HepG2 (cell line): Measurements from ENCODE around the gene ZFAND2A. TPM values are rescaled to one million over a fixed set of nuclear protein-coding genes. Genes with fewer than 3 reads are reported as not detected.

Experiments
- ATAC-seq: fragments of 200-7000 bp; cut with Tn5 transposase; 3 replicates; pipeline ENCODE4 v1.9.1; 2020; ENCODE audit warnings: mild to moderate bottlenecking, moderate library complexity
- BruUV-seq: library from RNA; stranded (reverse); fragments of 400-500 nt; replicated peaks from 2 replicates; lab custom pipeline; 2021; lab: Mats Ljungman, UMichigan
- CTCF ChIA-PET: fragments of 300-600 bp; formaldehyde crosslinking; extraction: SDS; loops from one replicate; lab custom pipeline; 2021; ENCODE audit warnings: low total read pairs, inconsistent platforms, low intra/inter-chr PET ratio; lab: Yijun Ruan, JAX
- POLR2A ChIA-PET: fragments of 350-600 bp; sonication (Branson Sonifier 250); formaldehyde crosslinking; loops from one replicate; lab custom pipeline; 2020; ENCODE audit warnings: antibody characterized with exemption, inconsistent platforms; lab: Yijun Ruan, JAX
- DNase-seq: peaks from one replicate; pipeline ENCODE4 v3.0.0-alpha.2; 2015; ENCODE audit warnings: low spot score
- FAIRE-seq: peaks from 3 replicates; lab custom pipeline; 2011; peaks lifted over from hg19 to GRCh38; lab: Jason Lieb, UNC
- H2AFZ ChIP-seq: one replicate; pipeline ENCODE4 v1.6.1; 2011; ENCODE audit warnings: low read length, inconsistent platforms
- H3K27ac ChIP-seq: fragments of 300-600 bp; 3 replicates; pipeline ENCODE4 v1.8.0; 2011; ENCODE audit warnings: mixed run types, mild to moderate bottlenecking, mixed read lengths, low read length, inconsistent platforms; ENCODE audit not compliant: insufficient read depth; ENCODE audit errors: extremely low read length
- H3K27me3 ChIP-seq, 2 experiments: fragments of 200-600 bp in 1 of 2; 2 replicates in 1 of 2; 3 replicates in 1 of 2; pipeline versions ENCODE4 v1.6.0 to v1.8.0; 2011; ENCODE audit warnings: low read length in 2 of 2, mild to moderate bottlenecking in 2 of 2, moderate library complexity in 2 of 2, inconsistent platforms in 1 of 2; ENCODE audit not compliant: insufficient read depth in 2 of 2, control insufficient read depth in 1 of 2
- H3K36me3 ChIP-seq, 2 experiments: fragments of 200-600 bp in 1 of 2; replicated peaks in 1 of 2; 2 replicates in 1 of 2; 3 replicates in 1 of 2; pipeline versions ENCODE4 v1.5.1 to v1.8.0; 2011; ENCODE audit warnings: low read length in 2 of 2, inconsistent platforms in 1 of 2; ENCODE audit not compliant: insufficient read depth in 2 of 2, control insufficient read depth in 1 of 2
- H3K4me1 ChIP-seq: 2 replicates; pipeline ENCODE4 v1.5.1; 2012; ENCODE audit warnings: low read length, inconsistent platforms; ENCODE audit not compliant: insufficient read depth
- H3K4me2 ChIP-seq: 2 replicates; pipeline ENCODE4 v1.6.0; 2011; ENCODE audit warnings: low read depth, low read length, inconsistent platforms
- H3K4me3 ChIP-seq, 3 experiments: fragments of 200-600 bp in 1 of 3; sonication (generic), shearing (Covaris generic) in 1 of 3; replicated peaks in 1 of 3; 2 replicates each; pipeline ENCODE4 v1.5.1; 2011 to 2016; ENCODE audit warnings: low read length in 3 of 3, inconsistent platforms in 2 of 3, low read depth in 2 of 3, mild to moderate bottlenecking in 2 of 3, control low read depth in 1 of 3, mixed read lengths in 1 of 3; ENCODE audit not compliant: insufficient read depth in 1 of 3
- H3K79me2 ChIP-seq: one replicate; pipeline ENCODE4 v1.6.1; 2011; ENCODE audit warnings: low read length, inconsistent platforms; ENCODE audit not compliant: insufficient read depth
- H3K9ac ChIP-seq: 2 replicates; pipeline ENCODE4 v1.6.0; 2011; ENCODE audit warnings: mild to moderate bottlenecking, low read depth, low read length, inconsistent platforms; ENCODE audit not compliant: insufficient read depth
- H3K9me3 ChIP-seq: 2 replicates; pipeline ENCODE4 v1.5.1; 2012; ENCODE audit warnings: mild to moderate bottlenecking, low read length
- H4K20me1 ChIP-seq: 2 replicates; pipeline ENCODE4 v1.6.0; 2011; ENCODE audit warnings: inconsistent platforms, mild to moderate bottlenecking, low read length, moderate library complexity; ENCODE audit not compliant: insufficient read depth
- ATF7 ChIP-seq, 2 experiments: fragments of 450-650 bp in 1 of 2; sonication (generic) in 1 of 2; formaldehyde crosslinking in 1 of 2; IDR thresholded peaks; 2 replicates each; pipeline versions ENCODE4 v1.4.0 to v1.6.1; 2016 to 2020; ENCODE audit warnings: antibody characterized with exemption in 1 of 2, mild to moderate bottlenecking in 1 of 2, missing genetic modification reagents in 1 of 2
- YEATS4 ChIP-seq: sonication (generic); formaldehyde crosslinking; IDR thresholded peaks from 2 replicates; pipeline ENCODE4 v1.4.0; 2020; ENCODE audit warnings: missing genetic modification reagents, borderline replicate concordance
- ZKSCAN1 ChIP-seq: fragments of 150-350 bp; IDR thresholded peaks from 2 replicates; pipeline ENCODE4 v1.6.1; 2014; ENCODE audit warnings: low read length
- ZNF232 ChIP-seq: sonication (generic); formaldehyde crosslinking; IDR thresholded peaks from 2 replicates; pipeline ENCODE4 v1.4.0; 2020; ENCODE audit warnings: missing genetic modification reagents, borderline replicate concordance
- ZNF781 ChIP-seq: sonication (generic); formaldehyde crosslinking; IDR thresholded peaks from 2 replicates; pipeline ENCODE4 v1.5.1; 2020; ENCODE audit warnings: borderline replicate concordance, mild to moderate bottlenecking, missing genetic modification reagents; ENCODE audit errors: not compliant biosample characterization
- WGBS: methylation state at CpG from one replicate; pipeline ENCODE4 v1.1.6; 2017; ENCODE audit warnings: low lambda C conversion rate; 5-methylcytosine and 5-hydroxymethylcytosine counted together
- in situ Hi-C: cut with HindIII; loops from 2 replicates; pipeline ENCODE4 v1.10.0; 2017; ENCODE audit warnings: low pct_unique_long_range_greater_than_20kb; ENCODE audit not compliant: extremely low pct_ligation_motif_present
- intact Hi-C: fragments of 100-400 bp; cut with micrococcal nuclease; formaldehyde crosslinking; loops from one replicate; pipeline ENCODE4 v1.10.0; 2022; ENCODE audit not compliant: unreplicated experiment
- polyA plus RNA-seq, 8 experiments: library from polyadenylated mRNA; depleted of rRNA in 3 of 8; stranded (reverse) in 7 of 8; unstranded in 1 of 8; fragments of >200 nt; fragmentation: Illumina TruSeq in 4 of 8; extraction: Trizol in 4 of 8; gene quantifications; 2 replicates each; pipeline versions ENCODE4 v1.2.1 to v1.2.3, GENCODE V29; 2011 to 2016; ENCODE audit warnings: low read depth in 4 of 8, missing spikeins in 1 of 8, mixed read lengths in 1 of 8; ENCODE audit not compliant: insufficient read depth in 1 of 8
- total RNA-seq, 5 experiments: library from RNA; depleted of rRNA; stranded (reverse); fragments of >200 nt; fragmentation: Illumina TruSeq; extraction: Trizol; gene quantifications; 2 replicates each; pipeline ENCODE4 v1.2.3, GENCODE V29; 2016; ENCODE audit warnings: low read depth in 1 of 5

The ZFAND2A gene
- total and polyA plus RNA-seq, 2 of the 13 experiments (the other 11 are each of a cell fraction or from before 2014, with no cell fraction given) = 140 to 153 TPM

DNA sequence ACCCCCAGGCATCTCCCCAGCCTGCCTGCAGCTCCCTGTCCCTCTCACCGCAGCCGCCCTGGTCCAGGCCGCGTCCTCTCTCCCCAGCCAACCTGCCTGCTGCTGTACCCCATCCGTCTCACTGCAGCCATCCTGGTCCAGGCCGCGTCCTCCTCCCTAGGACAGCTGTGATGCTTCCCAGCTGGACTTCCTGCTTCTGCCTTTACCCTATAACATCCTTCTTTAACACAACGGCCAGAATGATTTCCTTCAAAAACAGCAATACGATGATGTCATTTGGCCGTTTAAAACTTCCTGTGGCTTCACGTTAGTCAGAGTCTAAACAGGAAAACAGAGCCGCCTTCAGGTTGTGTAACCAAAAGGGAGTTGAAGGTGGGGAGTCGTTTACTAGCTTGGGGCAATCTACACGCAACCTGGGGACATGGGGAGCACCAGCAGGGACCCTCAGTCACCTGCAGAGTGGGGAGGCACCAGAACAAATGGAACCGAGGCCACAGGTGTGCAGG, 32.2 kb upstream of the ZFAND2A start:
- TF ChIP-seq ZNF781 (CRISPR knock-in tag) (no peak), ATF7 (IDR thresholded peaks at IDR 0.05) (peak; percentile 91), ATF7 (CRISPR knock-in tag; IDR thresholded peaks at IDR 0.05) (no peak)
- H3K27ac ChIP-seq = no peak overlapping the region
- POLR2A ChIA-PET = interaction anchor here (0.9 kb wide), 1 partner anchor 237 kb away, joined by 3 read pairs; no protein-coding TSS in a partner anchor
- WGBS = 35% methylated on average over 15 of the region's 15 CpGs
- H2AFZ ChIP-seq = no peak overlapping the region
- H3K4me3 ChIP-seq = no peak overlapping the region
- H3K4me2 ChIP-seq = no peak overlapping the region
- in situ Hi-C loops = no loop called here
- no peaks in the 10 kb centered on the region for H3K36me3 ChIP-seq
- ATAC-seq = no peak
- CTCF ChIA-PET = no interaction called here
- FAIRE-seq = no peak
- intact Hi-C loops = no loop called here
- DNase-seq = no peak
- H3K27me3 ChIP-seq = peaks cover 13 to 77% of the 10 kb centered on the region in 2 experiments
- H4K20me1 ChIP-seq = no peaks in the 10 kb centered on the region
- H3K9me3 ChIP-seq = no peaks in the 10 kb centered on the region
- peaks cover 8% of the 10 kb centered on the region; the same call in 1 of the 2 replicates for H3K4me1 ChIP-seq
- no peak overlapping the region for H3K9ac ChIP-seq
- no TSS peak for BruUV-seq
- H3K79me2 ChIP-seq = no peaks in the 10 kb centered on the region

DNA sequence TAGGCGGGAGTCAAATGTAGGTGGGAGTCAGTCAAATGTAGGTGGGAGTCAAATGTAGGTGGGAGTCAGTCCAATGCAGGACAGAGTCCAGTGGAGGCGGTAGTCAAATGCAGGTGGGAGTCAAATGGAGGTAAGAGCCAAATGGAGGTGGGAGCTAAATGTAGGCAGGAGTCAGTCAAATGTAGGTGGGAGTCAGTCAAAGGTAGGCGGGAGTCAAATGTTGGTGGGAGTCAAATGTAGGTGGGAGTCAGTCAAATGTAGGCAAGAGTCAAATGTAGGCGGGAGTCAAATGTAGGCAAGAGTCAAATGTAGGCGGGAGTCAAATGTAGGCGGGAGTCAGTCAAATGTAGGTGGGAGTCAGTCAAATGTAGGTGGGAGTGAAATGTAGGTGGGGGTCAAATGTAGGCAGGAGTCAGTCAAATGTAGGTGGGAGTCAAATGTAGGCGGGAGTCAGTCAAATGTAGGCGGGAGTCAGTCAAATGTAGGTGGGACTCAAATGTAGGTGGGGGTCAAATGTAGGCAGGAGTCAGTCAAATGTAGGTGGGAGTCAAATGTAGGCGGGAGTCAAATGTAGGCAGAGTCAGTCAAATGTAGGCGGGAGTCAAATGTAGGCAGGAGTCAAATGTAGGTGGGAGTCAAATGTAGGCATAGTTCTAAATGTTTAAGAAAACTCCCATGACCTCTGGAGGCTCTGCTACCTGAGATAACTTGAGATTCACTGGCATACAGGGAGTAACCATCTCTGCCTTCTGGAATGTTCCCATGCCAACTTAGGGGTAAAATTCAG, 30.2 kb upstream of the ZFAND2A start:
- Histone ChIP-seq H3K9me3 (no peaks in the 10 kb centered on the region), H3K36me3 (no peaks in the 10 kb centered on the region), H4K20me1 (no peaks in the 10 kb centered on the region), H3K27me3 (peaks cover 13 to 86% of the 10 kb centered on the region in 2 experiments), H3K4me3 (no peak overlapping the region), H3K4me1 (peaks cover 10% of the 10 kb centered on the region), H3K4me2 (no peak overlapping the region), H3K27ac (no peak overlapping the region), H3K79me2 (no peaks in the 10 kb centered on the region), H2AFZ (no peak overlapping the region), H3K9ac (no peak overlapping the region)
- FAIRE-seq = no peak
- ChIA-PET CTCF (no interaction called here), POLR2A (no interaction called here)
- no TSS peak for BruUV-seq
- intact Hi-C loops = no loop called here
- no peak for ATAC-seq
- no peak for DNase-seq
- 54% methylated on average over 10 of the region's 10 CpGs for WGBS
- TF ChIP-seq ZNF232 (CRISPR knock-in tag) (peak; percentile 41; the same call in 1 of the 2 replicates), YEATS4 (CRISPR knock-in tag) (no peak), ZKSCAN1 (no peak)
- in situ Hi-C loops = no loop called here
